ENCODE data around the gene GLDC. TPM values are rescaled to one million over a fixed set of nuclear protein-coding genes. Genes with fewer than 3 reads are reported as not detected.

Gene GLDC
- total RNA-seq, 2 experiments from 2014 or later, result 0.64 to 0.68 TPM

GRCh38 chr9:6489099-6489498 lies 156.4 kb downstream of the GLDC start:
- no peak overlapping the region for H3K27ac Mint-ChIP-seq
- peaks cover 2% of the 10 kb centered on the region for H3K4me1 Mint-ChIP-seq
- peaks cover 11% of the 10 kb centered on the region for H3K36me3 Mint-ChIP-seq
- no peaks in the 10 kb centered on the region for H3K9me3 Mint-ChIP-seq
- no peaks in the 10 kb centered on the region for H3K27me3 Mint-ChIP-seq
- no peak overlapping the region for H3K4me3 Mint-ChIP-seq
- no peak for DNase-seq

GRCh38 chr9:6488395-6488794 lies 157.1 kb downstream of the GLDC start:
- no peak for DNase-seq
- no peak overlapping the region for H3K27ac Mint-ChIP-seq
- no peaks in the 10 kb centered on the region for H3K27me3 Mint-ChIP-seq
- no peaks in the 10 kb centered on the region for H3K9me3 Mint-ChIP-seq
- no peak overlapping the region for H3K4me3 Mint-ChIP-seq
- peaks cover 9% of the 10 kb centered on the region for H3K36me3 Mint-ChIP-seq
- peaks cover 2% of the 10 kb centered on the region for H3K4me1 Mint-ChIP-seq

GRCh38 chr9:6484210-6484609 lies 161.3 kb downstream of the GLDC start:
- H3K36me3 Mint-ChIP-seq, result peaks cover 8% of the 10 kb centered on the region

More at GRCh38 chr9:6484210-6484609, 161.3 kb downstream of the GLDC start:
- Mint-ChIP-seq H3K9me3 (no peaks in the 10 kb centered on the region), H3K27me3 (no peaks in the 10 kb centered on the region), H3K4me1 (no peaks in the 10 kb centered on the region), H3K27ac (no peak overlapping the region), H3K4me3 (no peak overlapping the region)
- DNase-seq, result no peak

Other genes starting within 250 kb of the GLDC start
- 10 to 100 TPM; 42.3 to 44.3 TPM for gene UHRF2, start 232.5 kb downstream of the GLDC start, total RNA-seq
- gene KDM4C, start 112.2 kb upstream of the GLDC start, total RNA-seq, result 10 to 100 TPM; 22.7 to 22.9 TPM

Measured in activated naive CD8-positive, alpha-beta T cell treated with anti-CD3 and anti-CD28 coated beads for 36 hours (primary cell).